Limb (tissue), 2 donors: ENCODE results near the gene NAA16.
"Not testable (repeated sequence)": the region's sequence is repeated elsewhere in the genome, so short reads cannot be mapped to it uniquely, and the experiment has no call there.

Experiments used
- DNase-seq, 2 donors: peaks; one replicate each; pipeline ENCODE4 v3.0.0-alpha.2; 2016; ENCODE audit errors: extremely low spot score in 2 of 2

NAA16 gene

GRCh38 chr13:41310963-41311405 lies at the start of gene NAA16:
NAA16 (plus strand) TSS chr13:41311267; CDS start chr13:41311529, 262 bp downstream.
- peak; percentile 92 to 97 for DNase-seq

GRCh38 chr13:41263261-41263971 lies 47.7 kb upstream of the NAA16 start, which contains the start of gene MTRF1:
MTRF1 (minus strand) TSS chr13:41263576; CDS start chr13:41260907, 2,669 bp downstream.
- DNase-seq = peak; percentile 88 to 92

- DNase-seq = no peak
Observed at GRCh38 chr13:41267106-41267505, 44.0 kb upstream of the NAA16 start.

- no peak for DNase-seq
Observed at GRCh38 chr13:41268764-41269163, 42.3 kb upstream of the NAA16 start.

- no peak for DNase-seq
Observed at GRCh38 chr13:41271456-41272285, 39.4 kb upstream of the NAA16 start.

- no peak for DNase-seq
Observed at GRCh38 chr13:41273831-41274441, 37.1 kb upstream of the NAA16 start.

GRCh38 chr13:41274881-41275280 lies 36.2 kb upstream of the NAA16 start:
- DNase-seq = no peak

- DNase-seq = no peak
Observed at GRCh38 chr13:41276824-41277223, 34.2 kb upstream of the NAA16 start.

GRCh38 chr13:41279156-41279555 lies 31.9 kb upstream of the NAA16 start:
- not testable (repeated sequence) for DNase-seq

GRCh38 chr13:41282129-41282571 lies 28.9 kb upstream of the NAA16 start:
- DNase-seq = no peak

- no peak for DNase-seq
Observed at GRCh38 chr13:41284512-41285288, 26.4 kb upstream of the NAA16 start.

- no peak for DNase-seq
Observed at GRCh38 chr13:41286370-41286769, 24.7 kb upstream of the NAA16 start.

GRCh38 chr13:41289463-41289881 lies 21.6 kb upstream of the NAA16 start:
- DNase-seq = no peak

- no peak for DNase-seq
Observed at GRCh38 chr13:41291246-41291645, 19.8 kb upstream of the NAA16 start.

GRCh38 chr13:41293272-41293671 lies 17.8 kb upstream of the NAA16 start:
- DNase-seq = no peak

- DNase-seq = no peak
Observed at GRCh38 chr13:41294914-41295313, 16.2 kb upstream of the NAA16 start.

- no peak for DNase-seq
Observed at GRCh38 chr13:41295973-41296372, 15.1 kb upstream of the NAA16 start.

- no peak for DNase-seq
Observed at GRCh38 chr13:41296879-41297646, 14.0 kb upstream of the NAA16 start.

GRCh38 chr13:41299316-41300094 lies 11.6 kb upstream of the NAA16 start:
- DNase-seq = no peak

GRCh38 chr13:41302743-41303142 lies 8.3 kb upstream of the NAA16 start:
- no peak for DNase-seq
